Activated CD8-positive, alpha-beta T cell treated with anti-CD3 and anti-CD28 coated beads, Interleukin-2, amount 10 ng/mL, durations not matched to agents 7 days and 5 days (primary cell): ENCODE results near the gene SRBD1. TPM values are rescaled to one million over a fixed set of nuclear protein-coding genes. Genes with fewer than 3 reads are reported as not detected.

Experiments
- ATAC-seq: fragments of 150-1000 bp; cut with Tn5 transposase; one replicate; pipeline ENCODE4 v1.10.0; 2021; ENCODE audit warnings: moderate library complexity
- CTCF ChIA-PET: fragments of 350-600 bp; sonication (Branson Sonifier 250); formaldehyde crosslinking; loops from one replicate; lab custom pipeline; 2021; ENCODE audit warnings: antibody characterized with exemption; lab: Charles Lee
- POLR2A ChIA-PET: fragments of 350-600 bp; sonication (Branson Sonifier 250); formaldehyde crosslinking; loops from one replicate; lab custom pipeline; 2021; ENCODE audit warnings: antibody characterized with exemption; lab: Charles Lee
- DNase-seq: peaks from one replicate; pipeline ENCODE4 v3.0.0-alpha.2; 2020
- H3K27ac Mint-ChIP-seq: one replicate; pipeline ENCODE4 v1.8.0; 2021; ENCODE audit warnings: mild to moderate bottlenecking, mixed read lengths
- H3K27me3 Mint-ChIP-seq: one replicate; pipeline ENCODE4 v1.8.0; 2021; ENCODE audit warnings: low read depth, mixed read lengths
- H3K36me3 Mint-ChIP-seq: one replicate; pipeline ENCODE4 v1.8.0; 2021; ENCODE audit warnings: low read depth, mixed read lengths
- H3K4me1 Mint-ChIP-seq: one replicate; pipeline ENCODE4 v1.8.0; 2021; ENCODE audit warnings: low read depth, mixed read lengths
- H3K4me3 Mint-ChIP-seq: one replicate; pipeline ENCODE4 v1.8.0; 2021; ENCODE audit warnings: mild to moderate bottlenecking, mixed read lengths
- H3K9me3 Mint-ChIP-seq: one replicate; pipeline ENCODE4 v1.8.0; 2022; ENCODE audit warnings: mixed read lengths; ENCODE audit not compliant: insufficient read depth
- total RNA-seq, 2 experiments: library from RNA; stranded (reverse); gene quantifications; one replicate each; pipeline ENCODE4 v1.2.3, GENCODE V29; 2021

SRBD1 gene
- total RNA-seq, 2 experiments from 2014 or later = 19.2 to 22.7 TPM

DNA sequence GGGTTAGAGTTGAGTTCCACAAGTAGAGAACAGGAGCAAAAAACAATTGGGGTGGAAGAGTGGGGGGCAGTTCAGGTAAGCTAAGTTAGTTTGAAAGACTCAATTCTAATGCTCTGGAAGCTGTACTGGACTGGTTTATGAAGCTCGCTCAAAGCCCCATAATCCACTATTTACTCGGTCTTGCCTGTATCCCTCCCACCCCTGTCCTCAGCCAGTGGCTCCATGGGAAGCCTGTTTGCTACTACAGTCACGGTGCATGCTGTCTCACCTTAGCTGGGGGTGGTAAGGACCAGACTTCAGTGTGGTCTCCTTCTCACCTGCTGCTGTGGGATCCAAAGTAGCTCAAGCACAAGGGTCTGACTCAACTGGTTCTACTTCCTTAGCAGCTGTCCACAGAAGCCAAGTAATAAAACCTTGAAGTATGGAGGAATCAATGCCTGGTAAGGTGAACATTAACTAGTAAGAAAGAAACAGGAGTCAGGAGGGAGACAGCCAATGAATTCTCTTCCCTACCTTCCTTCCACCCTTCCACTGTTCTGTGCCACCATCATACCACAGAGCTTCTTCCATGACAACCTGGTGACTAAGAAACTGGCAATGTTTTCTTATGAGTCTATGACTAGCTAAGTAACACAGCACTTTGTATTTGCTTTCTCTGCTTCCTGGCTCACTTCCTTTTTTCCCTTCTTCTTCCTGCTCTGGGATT is 230.8 kb downstream of the SRBD1 start:
- Mint-ChIP-seq H3K4me1 (no peaks in the 10 kb centered on the region), H3K27me3 (no peaks in the 10 kb centered on the region), H3K4me3 (no peak overlapping the region), H3K36me3 (no peaks in the 10 kb centered on the region), H3K9me3 (no peaks in the 10 kb centered on the region), H3K27ac (no peak overlapping the region)
- no peak for ATAC-seq
- ChIA-PET CTCF (no interaction called here), POLR2A (no interaction called here)
- DNase-seq = no peak

GRCh38 chr2:45379399-45380087 is 231.5 kb downstream of the SRBD1 start:
- Mint-ChIP-seq H3K4me3 (no peak overlapping the region), H3K27me3 (no peaks in the 10 kb centered on the region), H3K4me1 (no peaks in the 10 kb centered on the region), H3K27ac (no peak overlapping the region), H3K36me3 (no peaks in the 10 kb centered on the region), H3K9me3 (no peaks in the 10 kb centered on the region)
- POLR2A ChIA-PET = no interaction called here
- DNase-seq = no peak
- no peak for ATAC-seq
- CTCF ChIA-PET = no interaction called here

GRCh38 chr2:45373534-45373933 is 237.5 kb downstream of the SRBD1 start:
- ChIA-PET CTCF (no interaction called here), POLR2A (no interaction called here)
- DNase-seq = no peak
- H3K36me3 Mint-ChIP-seq = no peaks in the 10 kb centered on the region
- H3K4me1 Mint-ChIP-seq = no peaks in the 10 kb centered on the region
- no peak for ATAC-seq
- H3K27ac Mint-ChIP-seq = no peak overlapping the region
- H3K4me3 Mint-ChIP-seq = no peak overlapping the region
- no peaks in the 10 kb centered on the region for H3K9me3 Mint-ChIP-seq
- H3K27me3 Mint-ChIP-seq = peaks cover 4% of the 10 kb centered on the region

- Mint-ChIP-seq H3K9me3 (no peaks in the 10 kb centered on the region), H3K4me3 (no peak overlapping the region), H3K27me3 (peaks cover 10% of the 10 kb centered on the region), H3K4me1 (no peaks in the 10 kb centered on the region), H3K36me3 (no peaks in the 10 kb centered on the region), H3K27ac (no peak overlapping the region)
- DNase-seq = no peak
- ChIA-PET CTCF (interaction anchor here (0.9 kb wide), 1 partner anchor 22 kb away, joined by 3 read pairs; no protein-coding TSS in a partner anchor), POLR2A (no interaction called here)
- no peak for ATAC-seq
These were observed 240.7 kb downstream of the SRBD1 start for GRCh38 chr2:45370369-45370768.

GRCh38 chr2:45368792-45369191 is 242.3 kb downstream of the SRBD1 start:
- CTCF ChIA-PET = no interaction called here
- Mint-ChIP-seq H3K9me3 (no peaks in the 10 kb centered on the region), H3K4me3 (no peak overlapping the region), H3K4me1 (no peaks in the 10 kb centered on the region), H3K36me3 (no peaks in the 10 kb centered on the region), H3K27me3 (peaks cover 10% of the 10 kb centered on the region), H3K27ac (no peak overlapping the region)
- POLR2A ChIA-PET = no interaction called here
- ATAC-seq = no peak
- DNase-seq = no peak

DNA sequence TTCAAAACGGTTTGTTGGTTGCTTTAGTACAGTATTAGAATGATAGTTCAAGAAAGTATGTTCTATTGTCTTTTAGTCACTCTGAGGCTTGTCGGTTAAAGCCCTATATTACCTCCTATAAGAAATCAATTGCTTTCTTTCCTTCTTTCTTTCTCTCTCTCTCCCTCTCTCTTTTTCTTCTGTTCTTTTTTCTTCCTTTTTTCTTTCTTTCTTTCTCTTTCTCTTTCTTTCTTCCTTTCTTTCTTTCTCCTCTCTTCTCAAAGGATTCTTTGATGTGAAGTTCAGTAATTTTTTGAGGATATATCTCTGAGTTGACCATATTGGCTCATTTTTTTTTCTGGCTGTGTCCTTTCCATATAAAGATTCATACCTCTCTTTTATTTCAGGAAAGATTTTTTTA is 249.4 kb downstream of the SRBD1 start:
- no peak for ATAC-seq
- H3K9me3 Mint-ChIP-seq = no peaks in the 10 kb centered on the region
- H3K27ac Mint-ChIP-seq = no peak overlapping the region

GRCh38 chr2:45354776-45355175 is 256.3 kb downstream of the SRBD1 start:
- Mint-ChIP-seq H3K36me3 (no peaks in the 10 kb centered on the region), H3K9me3 (no peaks in the 10 kb centered on the region), H3K27ac (no peak overlapping the region), H3K4me1 (no peaks in the 10 kb centered on the region), H3K4me3 (no peak overlapping the region), H3K27me3 (peaks cover 6% of the 10 kb centered on the region)
- POLR2A ChIA-PET = no interaction called here
- CTCF ChIA-PET = no interaction called here
- ATAC-seq (no peak), DNase-seq (no peak)

More for the DNA sequence above, 249.4 kb downstream of the SRBD1 start:
- H3K27me3 Mint-ChIP-seq = peaks cover 4% of the 10 kb centered on the region
- no peak overlapping the region for H3K4me3 Mint-ChIP-seq
- POLR2A ChIA-PET = no interaction called here
- no peak for DNase-seq
- H3K4me1 Mint-ChIP-seq = no peaks in the 10 kb centered on the region
- H3K36me3 Mint-ChIP-seq = no peaks in the 10 kb centered on the region
- CTCF ChIA-PET = no interaction called here

DNA sequence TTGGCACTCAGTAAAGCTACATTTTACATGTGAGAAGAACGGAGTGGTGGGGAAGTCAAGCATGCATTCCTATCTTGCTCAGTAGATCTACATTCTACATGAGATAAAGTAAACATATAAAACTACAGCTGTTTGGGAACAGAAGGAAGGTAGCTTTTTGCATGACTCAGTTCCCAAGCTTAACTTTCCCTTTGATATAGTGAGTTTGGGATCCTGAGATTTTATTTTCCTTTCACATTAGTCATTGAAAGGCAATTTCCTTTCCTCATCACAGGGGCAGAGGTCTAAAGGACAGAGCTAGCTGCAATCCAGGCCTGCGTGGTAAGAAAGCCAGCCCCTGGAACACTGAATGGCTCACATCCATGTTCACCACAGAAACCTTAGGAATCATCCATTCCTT is 257.2 kb downstream of the SRBD1 start:
- H3K27me3 Mint-ChIP-seq = peaks cover 6% of the 10 kb centered on the region
- H3K36me3 Mint-ChIP-seq = no peaks in the 10 kb centered on the region
- no peak for ATAC-seq
- no peaks in the 10 kb centered on the region for H3K9me3 Mint-ChIP-seq
- H3K4me1 Mint-ChIP-seq = no peaks in the 10 kb centered on the region
- no peak overlapping the region for H3K4me3 Mint-ChIP-seq
- no peak for DNase-seq
- no peak overlapping the region for H3K27ac Mint-ChIP-seq
- ChIA-PET POLR2A (no interaction called here), CTCF (no interaction called here)

GRCh38 chr2:45352506-45352905 is 258.6 kb downstream of the SRBD1 start:
- no peaks in the 10 kb centered on the region for H3K9me3 Mint-ChIP-seq
- CTCF ChIA-PET = no interaction called here
- no peak for DNase-seq
- POLR2A ChIA-PET = no interaction called here
- H3K4me3 Mint-ChIP-seq = no peak overlapping the region
- H3K27ac Mint-ChIP-seq = no peak overlapping the region
- ATAC-seq = no peak
- no peaks in the 10 kb centered on the region for H3K36me3 Mint-ChIP-seq
- H3K27me3 Mint-ChIP-seq = peaks cover 6% of the 10 kb centered on the region
- no peaks in the 10 kb centered on the region for H3K4me1 Mint-ChIP-seq

GRCh38 chr2:45345331-45346234 is 265.5 kb downstream of the SRBD1 start:
- ATAC-seq (no peak), DNase-seq (no peak)
- Mint-ChIP-seq H3K9me3 (no peaks in the 10 kb centered on the region), H3K4me1 (no peaks in the 10 kb centered on the region), H3K36me3 (no peaks in the 10 kb centered on the region), H3K4me3 (no peak overlapping the region), H3K27me3 (no peaks in the 10 kb centered on the region), H3K27ac (no peak overlapping the region)
- ChIA-PET CTCF (no interaction called here), POLR2A (no interaction called here)

DNA sequence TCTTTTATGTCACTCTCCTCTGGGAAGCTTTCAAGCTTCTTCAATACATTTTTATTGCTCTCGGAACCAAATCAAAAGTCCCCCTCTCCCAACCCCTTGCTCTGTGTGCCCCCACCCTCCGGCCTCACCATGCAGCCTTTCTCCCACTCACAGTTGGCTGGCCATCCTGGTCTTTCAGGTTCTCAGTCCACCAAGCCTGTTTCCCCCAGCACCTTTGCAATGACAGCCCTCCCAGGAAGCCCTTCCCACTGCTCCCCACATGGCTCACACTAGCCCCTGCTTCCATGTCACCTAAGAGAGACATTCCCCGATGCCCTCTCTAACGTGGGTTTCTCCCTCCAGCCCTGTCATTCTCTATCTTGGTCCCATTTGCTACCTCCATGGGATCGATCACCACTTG is 266.6 kb downstream of the SRBD1 start:
- Mint-ChIP-seq H3K4me3 (no peak overlapping the region), H3K9me3 (no peaks in the 10 kb centered on the region), H3K27ac (no peak overlapping the region), H3K4me1 (no peaks in the 10 kb centered on the region), H3K36me3 (no peaks in the 10 kb centered on the region), H3K27me3 (no peaks in the 10 kb centered on the region)
- ChIA-PET CTCF (no interaction called here), POLR2A (no interaction called here)
- ATAC-seq = no peak
- DNase-seq = no peak

GRCh38 chr2:45344071-45344470 is 267.0 kb downstream of the SRBD1 start:
- Mint-ChIP-seq H3K27me3 (no peaks in the 10 kb centered on the region), H3K4me1 (no peaks in the 10 kb centered on the region), H3K9me3 (no peaks in the 10 kb centered on the region), H3K36me3 (no peaks in the 10 kb centered on the region), H3K4me3 (no peak overlapping the region), H3K27ac (no peak overlapping the region)
- ChIA-PET POLR2A (no interaction called here), CTCF (no interaction called here)
- ATAC-seq = no peak
- DNase-seq = no peak
